T-cell (primary cell): ENCODE results near the gene LCN15. TPM values are rescaled to one million over a fixed set of nuclear protein-coding genes. Genes with fewer than 3 reads are reported as not detected.
A peak's percentile ranks its signal among the peaks of the same experiment; 100 is the strongest.

Source experiments
- ATAC-seq, 4 experiments: fragments of 200-7000 bp in 3 of 4; fragments of 150-1000 bp in 1 of 4; cut with Tn5 transposase; replicated peaks in 1 of 4; 1 replicate in 3 of 4; 2 replicates in 1 of 4; pipeline ENCODE4 v1.10.0; 2021; ENCODE audit warnings: moderate library complexity in 3 of 4, mild to moderate bottlenecking in 2 of 4, moderate number of reproducible peaks in 1 of 4
- CTCF ChIA-PET, 2 donors: fragments of 300-600 bp; sonication (Branson Sonifier 250); formaldehyde crosslinking; loops; one replicate each; lab custom pipeline; 2022; ENCODE audit warnings: antibody characterized with exemption in 2 of 2; lab: Charles Lee
- POLR2A ChIA-PET, 2 donors: fragments of 300-600 bp; sonication (Branson Sonifier 250); formaldehyde crosslinking; loops; one replicate each; lab custom pipeline; 2022; ENCODE audit warnings: antibody characterized with exemption in 2 of 2; lab: Charles Lee
- DNase-seq, 35 experiments: peaks; one replicate each; pipeline versions ENCODE4 v3.0.0 to v3.0.0-alpha.2; 2013 to 2023
- H3K27ac ChIP-seq: one replicate; pipeline ENCODE4 v1.5.1; 2013; ENCODE audit warnings: low read length
- H3K27me3 ChIP-seq, 2 experiments: replicated peaks in 1 of 2; 1 replicate in 1 of 2; 2 replicates in 1 of 2; pipeline versions ENCODE4 v1.6.1 to v1.7.0; 2013; ENCODE audit warnings: low read length in 1 of 2, mixed read lengths in 1 of 2; ENCODE audit not compliant: control insufficient read depth in 2 of 2, insufficient read depth in 2 of 2; ENCODE audit errors: extremely low read depth in 1 of 2
- H3K36me3 ChIP-seq, 2 donors: 1 replicate in 1 of 2; 2 replicates in 1 of 2; pipeline versions ENCODE4 v1.6.1 to v1.7.0; 2013; ENCODE audit warnings: low read length in 1 of 2; ENCODE audit not compliant: control insufficient read depth in 2 of 2, insufficient read depth in 1 of 2; ENCODE audit errors: extremely low read depth in 1 of 2
- H3K4me1 ChIP-seq, 2 experiments: 1 replicate in 1 of 2; 2 replicates in 1 of 2; pipeline versions ENCODE4 v1.6.1 to v1.7.0; 2013; ENCODE audit warnings: low read length in 2 of 2, mixed read lengths in 1 of 2; ENCODE audit not compliant: insufficient read depth in 2 of 2, control insufficient read depth in 1 of 2; ENCODE audit errors: extremely low read depth in 1 of 2
- H3K4me3 ChIP-seq, 2 donors: 1 replicate in 1 of 2; 2 replicates in 1 of 2; pipeline versions ENCODE4 v1.5.1 to v1.7.0; 2013; ENCODE audit warnings: mild to moderate bottlenecking in 2 of 2, low read length in 1 of 2, moderate library complexity in 1 of 2; ENCODE audit not compliant: control insufficient read depth in 1 of 2; ENCODE audit errors: extremely low read depth in 1 of 2
- H3K9me3 ChIP-seq: 2 replicates; pipeline ENCODE4 v1.7.0; 2013
- H3K27ac Mint-ChIP-seq, 2 donors: one replicate each; pipeline ENCODE4 v1.8.0; 2020 to 2021; ENCODE audit warnings: mild to moderate bottlenecking in 2 of 2, mixed read lengths in 2 of 2
- H3K27me3 Mint-ChIP-seq, 2 donors: one replicate each; pipeline ENCODE4 v1.8.0; 2021 to 2022; ENCODE audit warnings: mixed read lengths in 2 of 2
- H3K36me3 Mint-ChIP-seq: one replicate; pipeline ENCODE4 v1.8.0; 2021; ENCODE audit warnings: mixed read lengths
- H3K4me1 Mint-ChIP-seq, 3 donors: one replicate each; pipeline ENCODE4 v1.8.0; 2020 to 2022; ENCODE audit warnings: mixed read lengths in 3 of 3, mild to moderate bottlenecking in 1 of 3
- H3K4me3 Mint-ChIP-seq, 3 donors: one replicate each; pipeline ENCODE4 v1.8.0; 2020 to 2022; ENCODE audit warnings: mild to moderate bottlenecking in 3 of 3, mixed read lengths in 3 of 3, moderate library complexity in 3 of 3
- H3K9me3 Mint-ChIP-seq, 3 donors: one replicate each; pipeline ENCODE4 v1.8.0; 2020 to 2022; ENCODE audit warnings: mixed read lengths in 3 of 3
- WGBS: methylation state at CpG from one replicate; pipeline ENCODE4 v1.1.5; 2013; ENCODE audit warnings: missing lambda C conversion rate; ENCODE audit not compliant: insufficient coverage; 5-methylcytosine and 5-hydroxymethylcytosine counted together
- total RNA-seq, 35 experiments: library from RNA in 6 of 35; stranded (reverse) in 6 of 35; fragments of 120-200 nt in 1 of 35; gene quantifications; one replicate each; pipeline versions ENCODE4 v1.2.1 to v1.2.4 and lab custom pipeline; 2013 to 2026

Gene LCN15
- total RNA-seq, 5 donors from 2014 or later (not counting 1 experiment from before 2014, with no cell fraction given): not detected

DNA sequence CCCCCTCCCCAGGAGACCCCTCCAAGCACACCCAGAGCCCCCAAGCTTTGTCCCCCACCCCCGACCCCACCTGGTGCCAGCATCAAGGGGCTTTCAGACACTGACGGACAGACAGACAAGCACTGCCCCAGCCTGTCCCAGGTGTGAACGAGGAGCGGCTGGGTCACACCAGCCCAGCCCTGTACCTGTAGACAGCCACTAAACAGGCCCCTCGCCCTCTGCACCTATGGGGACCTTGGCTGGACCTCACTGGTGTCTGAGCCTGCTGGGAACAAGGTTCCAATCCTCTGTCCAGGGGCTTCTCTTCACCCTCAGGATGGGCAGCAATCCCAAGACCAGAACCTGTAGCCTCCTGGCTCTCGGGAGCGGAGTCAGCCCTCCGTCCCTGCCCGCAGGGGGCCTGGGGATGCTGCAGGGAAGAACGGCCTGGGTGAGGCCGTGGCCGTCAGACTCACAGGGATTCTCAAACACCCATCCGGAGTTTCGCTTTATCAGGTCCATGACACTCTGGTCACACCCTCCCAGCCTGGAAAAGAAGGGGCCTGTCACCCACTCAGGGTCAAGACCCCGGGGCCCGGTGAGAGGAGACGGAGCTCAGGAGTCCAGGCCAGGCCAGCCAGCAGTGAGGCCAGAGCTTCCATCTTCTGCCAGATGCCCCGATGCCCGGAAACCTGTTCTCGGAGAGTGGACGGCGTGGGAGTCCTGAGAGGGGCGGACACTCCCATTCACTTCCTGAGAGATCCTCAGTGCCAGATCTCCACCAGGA lies 18.7 kb downstream of the LCN15 start:
- 88% methylated on average over 16 of the region's 23 CpGs for WGBS
- H3K9me3 ChIP-seq: no peaks in the 10 kb centered on the region
- DNase-seq (no peak), ATAC-seq (no peak)
- no peak overlapping the region for H3K27ac ChIP-seq
- peaks cover 0 to 87% of the 10 kb centered on the region in 2 experiments for H3K27me3 ChIP-seq
- CTCF ChIA-PET: interaction anchor here in 1 of 2 donors (0.8 kb wide), 1 partner anchor 13 kb away, joined by 9 read pairs; the partner anchor contains the start of gene LCN8
- Mint-ChIP-seq H3K27ac (no peak overlapping the region), H3K4me1 (peaks cover 0 to 7% (median 6%) of the 10 kb centered on the region in 3 donors), H3K27me3 (peaks cover 0 to 18% of the 10 kb centered on the region in 2 donors), H3K4me3 (no peak overlapping the region), H3K36me3 (no peaks in the 10 kb centered on the region), H3K9me3 (no peaks in the 10 kb centered on the region)
- H3K4me3 ChIP-seq: no peak overlapping the region
- H3K4me1 ChIP-seq: peaks cover 0 to 24% of the 10 kb centered on the region in 2 experiments
- H3K36me3 ChIP-seq: no peaks in the 10 kb centered on the region
- POLR2A ChIA-PET: no interaction called here

DNA sequence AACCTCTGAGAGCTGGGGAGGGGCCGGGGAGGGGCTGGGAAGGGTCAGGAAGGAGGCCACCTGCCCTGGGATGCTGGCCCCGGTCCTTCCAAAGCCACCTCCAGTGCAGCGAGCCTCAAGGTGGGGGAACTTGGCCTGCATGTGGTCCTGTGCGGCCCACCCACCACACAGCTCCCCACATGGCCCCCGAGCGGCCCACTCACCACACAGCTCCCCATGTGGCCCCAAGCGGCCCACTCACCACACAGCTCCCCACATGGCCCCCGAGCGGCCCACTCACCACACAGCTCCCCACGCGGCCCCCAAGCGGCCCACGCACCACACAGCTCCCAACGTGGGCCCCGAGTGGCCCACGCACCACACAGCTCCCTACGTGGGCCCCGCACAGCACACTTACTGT lies 19.5 kb downstream of the LCN15 start:
- POLR2A ChIA-PET: no interaction called here
- H3K36me3 ChIP-seq: no peaks in the 10 kb centered on the region
- DNase-seq (no peak), ATAC-seq (no peak)
- no peak overlapping the region for H3K27ac ChIP-seq
- H3K4me3 ChIP-seq: no peak overlapping the region
- no peaks in the 10 kb centered on the region for H3K9me3 ChIP-seq
- Mint-ChIP-seq H3K36me3 (no peaks in the 10 kb centered on the region), H3K4me1 (peaks cover 0 to 7% (median 6%) of the 10 kb centered on the region in 3 donors), H3K27ac (no peak overlapping the region), H3K27me3 (peaks cover 0 to 18% of the 10 kb centered on the region in 2 donors), H3K9me3 (no peaks in the 10 kb centered on the region), H3K4me3 (no peak overlapping the region)
- peaks cover 0 to 91% of the 10 kb centered on the region in 2 experiments for H3K27me3 ChIP-seq
- WGBS: 67% methylated on average over 3 of the region's 18 CpGs
- CTCF ChIA-PET: interaction anchor here in 1 of 2 donors (0.8 kb wide), 1 partner anchor 14 kb away, joined by 9 read pairs; the partner anchor contains the start of gene LCN8
- peaks cover 0 to 25% of the 10 kb centered on the region in 2 experiments for H3K4me1 ChIP-seq

DNA sequence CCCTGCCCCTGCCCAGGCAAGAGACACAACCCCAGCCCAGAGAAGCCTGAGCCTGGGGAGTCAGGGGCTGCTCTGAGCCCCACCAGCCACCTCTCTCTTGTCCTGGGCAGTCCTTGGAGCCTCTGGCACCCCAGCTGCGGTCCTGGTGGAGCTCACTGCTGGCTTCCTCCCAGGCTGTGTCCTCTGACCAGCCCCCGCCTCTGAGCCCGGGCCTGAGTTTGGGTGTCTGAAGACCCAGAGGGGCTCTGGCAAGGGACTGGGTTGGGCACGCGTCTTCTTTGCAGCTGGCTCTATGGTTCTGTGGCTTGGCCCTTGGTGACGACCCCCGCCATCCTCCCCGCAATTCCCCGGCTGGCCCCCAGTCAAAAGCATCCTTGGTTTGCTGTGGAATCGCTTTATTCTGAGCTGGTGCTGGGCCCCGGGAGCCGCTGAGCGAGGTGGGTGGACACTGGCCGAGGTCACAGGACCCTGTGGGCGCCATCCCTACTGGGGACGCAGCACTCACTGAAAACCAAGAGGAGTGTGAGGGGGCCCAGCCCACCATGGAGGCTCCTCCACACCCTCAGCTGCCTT lies 20.6 kb downstream of the LCN15 start:
- ChIA-PET POLR2A (no interaction called here), CTCF (no interaction called here)
- Mint-ChIP-seq H3K4me3 (no peak overlapping the region), H3K9me3 (no peaks in the 10 kb centered on the region), H3K4me1 (peaks cover 0 to 7% (median 6%) of the 10 kb centered on the region in 3 donors), H3K27ac (no peak overlapping the region), H3K27me3 (peaks cover 0 to 18% of the 10 kb centered on the region in 2 donors), H3K36me3 (no peaks in the 10 kb centered on the region)
- no peak for DNase-seq
- Histone ChIP-seq H3K27ac (no peak overlapping the region), H3K36me3 (no peaks in the 10 kb centered on the region), H3K27me3 (peaks cover 0 to 82% of the 10 kb centered on the region in 2 experiments), H3K4me1 (peaks cover 0 to 25% of the 10 kb centered on the region in 2 experiments), H3K9me3 (no peaks in the 10 kb centered on the region), H3K4me3 (no peak overlapping the region)
- ATAC-seq: no peak
- 92% methylated on average over 16 of the region's 16 CpGs for WGBS

DNA sequence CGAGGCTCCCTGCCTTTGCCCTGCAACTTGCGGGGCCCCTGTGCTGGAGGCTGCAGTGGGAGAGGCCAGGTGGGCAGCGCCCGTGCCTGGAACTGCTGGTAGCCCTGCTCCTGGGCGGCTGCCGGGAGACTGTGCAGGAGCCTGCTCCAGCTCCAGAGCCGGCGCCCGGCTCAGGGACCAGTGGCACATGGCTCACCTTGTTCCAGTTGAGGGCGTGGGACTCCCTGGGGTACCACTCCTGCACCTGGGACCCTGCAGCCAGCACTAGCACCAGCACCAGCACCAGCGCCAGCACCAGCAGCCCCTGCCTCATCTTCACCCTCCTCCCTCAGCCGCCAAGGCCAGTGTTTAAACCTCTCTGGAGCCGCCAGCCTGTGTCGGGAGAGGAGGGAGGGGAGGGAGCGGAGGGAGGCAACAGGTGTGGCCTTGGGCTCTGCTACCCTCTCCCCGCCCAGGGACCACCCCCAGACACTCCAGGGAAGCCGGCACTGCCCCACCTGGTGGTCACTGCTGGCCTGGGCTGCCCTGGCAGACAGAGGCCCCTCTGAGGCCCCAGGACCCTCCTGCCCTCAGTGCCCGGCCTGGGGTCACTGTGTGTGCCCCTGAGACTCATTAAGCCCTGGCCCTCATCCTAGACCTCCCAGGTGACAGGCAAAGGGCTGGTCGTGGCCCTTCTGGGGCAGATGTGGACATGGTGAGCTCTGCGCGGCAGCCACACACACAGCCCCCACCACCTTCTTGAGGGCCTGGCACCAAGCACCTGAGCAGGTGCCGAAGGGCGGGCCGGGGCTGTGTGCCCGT lies 21.5 kb downstream of the LCN15 start, which contains the start of gene LCN10:
LCN10 (minus strand) TSS at position 350 of the 801 bp plus-strand sequence; CDS start at position 313, 37 bp downstream.
- 69% methylated on average over 11 of the region's 25 CpGs for WGBS
- no peak within 1 kb of the TSS for H3K27ac Mint-ChIP-seq
- DNase-seq (no peak), ATAC-seq (peak in 1 of 4 experiments; percentile 16)
- Histone ChIP-seq H3K36me3 (no peaks in the 10 kb centered on the region), H3K9me3 (no peaks in the 10 kb centered on the region), H3K27ac (no peak within 1 kb of the TSS), H3K4me1 (peaks cover 0 to 25% of the 10 kb centered on the region in 2 experiments), H3K27me3 (peaks cover 0 to 73% of the 10 kb centered on the region in 2 experiments), H3K4me3 (peak within 1 kb of the TSS in 1 of 2 donors; percentile 47)
- ChIA-PET POLR2A (no interaction called here), CTCF (no interaction called here)
- H3K27me3 Mint-ChIP-seq: peaks cover 0 to 16% of the 10 kb centered on the region in 2 donors
- no peaks in the 10 kb centered on the region for H3K36me3 Mint-ChIP-seq
- peak within 1 kb of the TSS; percentile 52 to 74 (median 66) for H3K4me3 Mint-ChIP-seq
- peaks cover 0 to 7% (median 6%) of the 10 kb centered on the region in 3 donors for H3K4me1 Mint-ChIP-seq
- no peaks in the 10 kb centered on the region for H3K9me3 Mint-ChIP-seq

DNA sequence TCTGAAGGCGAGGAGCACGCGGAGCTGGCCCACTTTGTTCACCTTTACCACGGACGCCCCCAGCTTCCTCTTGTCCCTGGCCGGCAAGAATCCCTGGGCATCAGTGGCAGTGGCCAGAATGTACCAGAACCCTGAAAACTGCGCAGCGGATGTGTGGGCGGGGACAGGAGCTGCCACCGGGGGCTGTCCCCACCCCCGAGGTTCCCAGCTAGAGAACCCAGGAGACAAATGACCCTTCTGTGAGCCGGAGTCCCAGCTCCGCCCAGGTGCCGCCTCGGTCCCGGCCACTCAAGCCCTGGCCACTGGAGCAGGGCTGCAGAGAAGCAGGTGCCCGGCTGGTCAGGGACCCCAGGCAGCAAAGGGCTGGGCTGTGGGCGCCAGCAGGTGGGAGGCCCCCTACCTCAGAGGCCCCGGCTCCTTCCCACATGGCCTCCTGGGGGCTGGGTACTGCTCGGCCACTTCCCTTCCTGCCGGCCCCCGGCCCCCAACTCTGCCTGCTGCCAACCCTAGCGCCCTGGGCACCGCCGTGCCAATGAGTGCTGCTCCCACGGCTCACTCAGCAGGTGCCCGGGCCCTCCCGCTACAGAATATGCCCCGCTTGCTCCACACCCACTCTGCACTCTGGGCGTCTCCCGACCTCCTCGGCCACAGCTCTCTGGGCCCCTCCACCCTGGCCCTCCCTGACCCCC lies 22.3 kb downstream of the LCN15 start:
- CTCF ChIA-PET: interaction anchor here in 1 of 2 donors (0.8 kb wide), 1 partner anchor 15 kb away, joined by 3 read pairs; no protein-coding TSS in a partner anchor
- Mint-ChIP-seq H3K4me1 (peaks cover 0 to 7% (median 6%) of the 10 kb centered on the region in 3 donors), H3K27ac (no peak overlapping the region)

More for the DNA sequence above, 22.3 kb downstream of the LCN15 start:
- POLR2A ChIA-PET: no interaction called here
- H3K4me1 ChIP-seq: peaks cover 0 to 25% of the 10 kb centered on the region in 2 experiments
- peak overlapping the region in 1 of 2 donors; percentile 47 for H3K4me3 ChIP-seq
- no peaks in the 10 kb centered on the region for H3K36me3 Mint-ChIP-seq
- H3K27me3 Mint-ChIP-seq: peaks cover 0 to 16% of the 10 kb centered on the region in 2 donors
- peaks cover 0 to 66% of the 10 kb centered on the region in 2 experiments for H3K27me3 ChIP-seq
- WGBS: 5% methylated on average over 27 of the region's 32 CpGs
- no peaks in the 10 kb centered on the region for H3K36me3 ChIP-seq
- H3K9me3 ChIP-seq: no peaks in the 10 kb centered on the region
- DNase-seq: peak in 4 of 35 experiments; percentile 11 to 37 (median 24)
- no peak overlapping the region for H3K27ac ChIP-seq
- H3K4me3 Mint-ChIP-seq: peak overlapping the region; percentile 52 to 74 (median 66)
- peak; percentile 51 to 78 (median 68) for ATAC-seq
- H3K9me3 Mint-ChIP-seq: no peaks in the 10 kb centered on the region
